Hepatic stellate cell (primary cell): Measurements from ENCODE around the gene SRI.
A peak's percentile ranks its signal among the peaks of the same experiment; 100 is the strongest.
"Not testable (repeated sequence)": the region's sequence is repeated elsewhere in the genome, so short reads cannot be mapped to it uniquely, and the experiment has no call there.

Experiments used
- DNase-seq: peaks from one replicate; pipeline ENCODE4 v3.0.0; 2011; ENCODE audit warnings: low spot score

The SRI gene, protein sequence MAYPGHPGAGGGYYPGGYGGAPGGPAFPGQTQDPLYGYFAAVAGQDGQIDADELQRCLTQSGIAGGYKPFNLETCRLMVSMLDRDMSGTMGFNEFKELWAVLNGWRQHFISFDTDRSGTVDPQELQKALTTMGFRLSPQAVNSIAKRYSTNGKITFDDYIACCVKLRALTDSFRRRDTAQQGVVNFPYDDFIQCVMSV

DNA sequence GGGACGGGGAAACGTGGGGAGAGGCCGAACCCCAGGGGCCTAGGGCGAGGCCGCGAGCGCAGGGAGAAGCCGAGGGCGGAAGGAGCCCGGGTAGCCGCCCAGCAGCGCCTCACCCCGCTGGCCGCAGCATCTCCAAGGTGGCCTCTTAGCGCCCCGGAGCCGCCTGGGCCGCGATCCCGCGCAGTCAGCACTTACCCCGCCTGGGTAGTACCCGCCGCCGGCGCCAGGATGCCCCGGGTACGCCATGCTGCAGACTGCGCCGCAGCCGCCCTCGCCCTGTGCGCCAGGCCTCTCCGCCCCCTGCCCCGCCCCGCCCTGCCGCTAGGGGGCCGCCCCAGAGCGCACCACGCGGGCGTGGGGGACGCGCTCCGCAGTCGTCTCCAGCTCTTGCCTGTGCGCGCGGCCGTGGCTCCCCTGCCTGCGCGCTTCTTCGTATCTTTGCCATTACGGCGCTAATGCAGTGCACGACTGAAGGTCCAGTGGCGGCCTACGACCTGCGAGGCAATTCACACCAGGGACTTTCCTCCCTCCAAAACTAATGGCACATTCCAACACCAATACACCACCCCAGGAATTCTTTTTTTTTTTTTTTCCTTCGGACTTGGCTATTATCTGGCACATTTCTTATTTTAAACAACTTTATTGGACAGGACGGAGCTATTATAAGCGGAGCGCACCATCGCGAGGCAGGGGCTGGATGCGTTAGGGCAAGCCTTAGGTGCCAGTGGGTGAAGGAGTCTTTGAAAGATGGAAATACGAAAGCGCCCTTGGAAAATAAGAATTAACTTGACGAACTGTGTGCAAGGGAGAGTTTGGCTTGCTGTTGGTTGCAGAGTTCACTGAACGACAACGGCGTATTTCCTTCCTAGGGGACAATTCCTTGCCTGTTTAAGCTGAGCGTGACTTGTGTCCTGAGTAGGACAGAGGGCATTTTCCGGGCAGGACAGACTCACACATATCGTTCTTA, at the start of gene SRI:
Gene SRI (minus strand): TSS at position 258 of the 967 bp plus-strand sequence. CDS start 12 bp downstream, at position 246.
- DNase-seq = peak; percentile 84

DNA sequence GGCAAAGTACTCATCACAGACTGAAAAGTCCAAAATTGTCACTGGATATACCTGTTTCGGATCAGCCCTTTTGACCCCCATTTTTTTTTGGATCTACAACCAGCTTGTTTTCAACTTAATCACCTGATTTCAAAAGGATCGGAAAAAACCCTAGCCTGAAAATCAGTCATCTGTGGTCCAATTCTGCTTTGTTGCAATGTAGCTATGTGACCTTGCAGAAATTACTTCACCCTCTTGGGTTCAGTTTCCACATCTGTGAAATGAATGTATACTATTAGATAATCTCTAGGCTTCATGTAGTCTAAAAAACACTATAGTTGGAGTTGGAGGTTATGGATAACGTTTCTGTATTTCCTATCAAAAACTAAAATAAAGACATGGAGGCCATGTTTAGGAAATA, 49.7 kb upstream of the SRI start:
- no peak for DNase-seq

DNA sequence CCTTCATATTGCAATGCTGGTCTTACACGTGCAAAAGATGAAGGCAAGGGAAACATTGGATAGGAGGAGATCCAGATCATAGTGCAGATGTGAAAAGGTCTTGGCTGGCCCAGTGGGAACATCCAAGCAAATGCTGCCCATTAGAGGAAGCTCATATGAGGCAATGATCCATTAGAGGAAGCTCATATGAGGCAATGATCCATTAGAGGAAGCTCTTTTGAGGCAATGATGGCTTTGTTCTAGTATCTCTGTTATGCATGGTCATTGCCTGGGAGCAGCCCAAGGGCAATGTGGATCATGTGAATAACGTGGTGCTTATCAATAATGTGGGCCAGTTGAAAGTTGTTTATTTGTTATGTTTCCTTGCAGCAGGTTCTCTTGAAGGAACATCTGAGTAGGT, 49.0 kb upstream of the SRI start:
- DNase-seq = no peak

DNA sequence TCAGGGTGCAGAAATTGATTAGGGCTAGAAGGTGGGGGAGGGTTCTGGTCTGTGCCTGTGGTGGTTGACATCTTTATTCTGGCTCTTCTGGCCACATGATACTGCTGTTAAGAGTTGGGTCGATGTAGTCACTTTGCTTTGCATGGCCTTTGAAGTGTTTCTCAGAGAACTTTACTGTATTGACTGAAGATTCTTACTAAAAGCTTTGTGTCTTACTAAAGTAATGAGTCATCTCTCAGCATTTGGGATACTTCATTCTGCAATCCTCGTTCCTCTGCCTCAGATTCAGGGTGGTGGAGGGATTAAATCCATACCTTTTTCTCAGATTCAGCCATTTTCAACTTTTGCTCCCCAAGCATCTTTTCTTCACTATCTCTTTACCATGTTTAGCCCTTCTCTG, 48.2 kb upstream of the SRI start:
- DNase-seq = no peak

DNA sequence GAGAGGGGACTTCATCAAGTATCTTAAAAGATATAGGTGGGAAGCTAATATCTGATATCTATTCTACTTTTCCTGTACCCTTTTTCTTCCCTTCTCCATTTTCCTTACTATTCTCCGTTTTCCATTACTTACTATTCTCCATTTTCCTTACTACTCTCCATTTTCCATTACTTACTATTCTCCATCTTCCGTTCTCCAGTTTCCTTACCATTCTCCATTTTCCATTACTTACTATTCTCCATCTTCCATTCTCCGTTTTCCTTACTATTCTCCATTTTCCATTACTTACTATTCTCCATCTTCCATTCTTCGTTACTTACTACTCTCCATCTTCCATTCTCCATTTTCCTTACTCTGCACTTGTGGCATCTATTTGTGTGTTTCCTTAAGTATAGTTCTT, 47.6 kb upstream of the SRI start:
- no peak for DNase-seq

GRCh38 chr7:88264987-88265386, 45.1 kb upstream of the SRI start:
- DNase-seq = not testable (repeated sequence)

- no peak for DNase-seq
These were observed 42.7 kb upstream of the SRI start for GRCh38 chr7:88262562-88262961.

DNA sequence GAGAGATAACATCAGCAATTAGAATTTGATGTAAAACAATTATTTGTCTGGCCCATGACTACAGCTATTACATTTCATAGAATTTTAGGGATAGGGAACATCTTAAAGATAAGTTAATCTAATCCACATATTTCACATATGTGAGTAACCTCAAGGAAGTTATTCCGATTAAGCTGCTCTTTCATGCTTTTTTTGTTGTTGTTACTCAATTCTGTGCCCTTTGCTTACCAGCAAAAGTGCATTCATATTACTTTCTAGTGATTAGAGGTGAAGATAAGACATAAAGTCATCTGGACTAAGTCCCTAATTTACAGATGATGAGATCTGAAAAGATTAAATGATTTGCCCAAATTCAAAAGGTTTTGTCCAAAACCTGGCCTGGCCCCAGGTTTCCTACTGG, 40.9 kb upstream of the SRI start:
- no peak for DNase-seq

DNA sequence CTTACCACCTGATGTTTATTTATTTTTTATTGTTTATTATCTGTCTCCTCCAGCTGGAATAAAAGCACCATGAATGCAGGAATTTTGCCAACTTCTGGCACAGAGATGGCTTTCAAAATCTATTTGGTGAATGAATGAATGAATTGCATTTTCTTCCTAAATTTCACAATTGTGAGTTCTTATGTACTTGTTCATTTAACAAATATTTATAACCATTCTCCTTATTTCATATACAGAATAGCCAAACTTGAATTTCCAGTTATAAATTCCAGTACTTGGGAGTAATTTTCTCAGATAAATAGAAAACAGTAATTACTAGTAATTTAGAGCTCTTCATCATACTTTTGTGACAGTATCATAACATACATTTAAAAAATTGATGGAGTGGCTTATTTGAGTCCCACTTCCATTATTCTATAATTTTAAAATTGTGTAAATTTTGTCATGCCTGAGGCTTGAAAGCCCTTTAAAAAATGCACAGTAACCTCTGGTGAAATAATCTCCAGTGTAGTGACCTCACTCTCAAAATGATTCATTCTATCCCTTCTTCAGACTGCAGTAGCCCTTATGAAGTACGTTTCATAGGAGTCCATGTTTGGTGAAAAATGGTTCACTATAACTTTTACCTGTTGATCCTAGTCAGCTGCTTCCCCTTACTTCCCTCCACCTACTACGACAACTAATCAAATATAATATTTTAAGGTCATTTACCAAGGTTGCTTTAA, 40.0 kb upstream of the SRI start:
- no peak for DNase-seq

GRCh38 chr7:88258296-88258695, 38.5 kb upstream of the SRI start:
- not testable (repeated sequence) for DNase-seq

DNA sequence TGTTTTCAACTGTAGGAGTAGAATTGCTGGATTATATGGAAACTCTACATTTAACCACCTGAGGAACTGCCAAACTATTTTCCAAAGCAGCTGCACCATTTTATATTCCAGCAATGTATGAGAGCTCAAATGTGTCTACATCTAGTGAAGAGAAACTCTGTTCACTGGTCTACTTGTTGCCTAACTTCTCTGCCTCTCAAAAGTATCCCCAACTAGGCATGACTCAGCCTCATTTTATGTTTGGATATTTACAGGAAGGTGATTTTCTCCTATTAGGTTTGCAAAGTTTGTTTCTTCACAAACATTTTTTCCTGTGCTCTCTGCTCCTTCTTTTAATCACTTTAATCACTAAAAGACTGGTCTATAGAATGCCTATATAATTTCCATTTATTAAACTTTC, 37.1 kb upstream of the SRI start:
- DNase-seq = no peak

DNA sequence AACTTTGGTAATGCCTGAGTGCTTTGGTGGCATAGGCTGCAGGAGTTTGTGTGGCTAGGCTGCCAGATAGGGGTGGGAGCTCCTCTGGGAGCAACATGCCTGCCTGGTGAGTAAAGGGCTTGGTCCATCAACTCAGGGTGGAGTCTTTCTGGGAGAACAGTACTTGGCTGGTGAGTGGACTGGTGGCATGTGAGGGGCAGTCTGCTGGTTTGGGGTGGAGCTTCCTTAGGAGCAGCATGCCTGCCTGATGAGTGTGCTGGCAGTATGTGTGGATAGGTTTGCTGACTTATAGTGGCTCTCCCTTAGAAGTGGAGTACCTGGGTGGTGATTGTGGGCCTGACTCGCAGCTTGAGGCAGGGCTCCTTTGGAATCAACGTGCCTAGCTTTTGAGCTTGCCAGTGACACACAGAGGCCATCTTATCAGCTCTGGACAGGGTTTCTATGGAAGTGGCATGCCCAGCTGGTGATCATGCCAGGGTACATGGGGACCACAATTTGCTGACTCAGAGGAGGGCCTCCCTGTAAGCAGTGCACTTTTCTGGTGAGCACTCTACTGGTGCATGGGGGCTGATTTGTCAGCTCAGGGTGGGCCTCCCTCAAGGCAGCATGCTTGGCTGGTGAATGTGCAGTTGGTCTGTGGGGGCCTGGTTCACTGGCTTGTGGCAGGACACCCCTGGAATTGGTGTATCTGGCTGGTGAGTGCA, 35.0 kb upstream of the SRI start:
- no peak for DNase-seq

- no peak for DNase-seq
These were observed 33.8 kb upstream of the SRI start for GRCh38 chr7:88253640-88254039.

- no peak for DNase-seq
These were observed 24.4 kb upstream of the SRI start for GRCh38 chr7:88244258-88244657.

DNA sequence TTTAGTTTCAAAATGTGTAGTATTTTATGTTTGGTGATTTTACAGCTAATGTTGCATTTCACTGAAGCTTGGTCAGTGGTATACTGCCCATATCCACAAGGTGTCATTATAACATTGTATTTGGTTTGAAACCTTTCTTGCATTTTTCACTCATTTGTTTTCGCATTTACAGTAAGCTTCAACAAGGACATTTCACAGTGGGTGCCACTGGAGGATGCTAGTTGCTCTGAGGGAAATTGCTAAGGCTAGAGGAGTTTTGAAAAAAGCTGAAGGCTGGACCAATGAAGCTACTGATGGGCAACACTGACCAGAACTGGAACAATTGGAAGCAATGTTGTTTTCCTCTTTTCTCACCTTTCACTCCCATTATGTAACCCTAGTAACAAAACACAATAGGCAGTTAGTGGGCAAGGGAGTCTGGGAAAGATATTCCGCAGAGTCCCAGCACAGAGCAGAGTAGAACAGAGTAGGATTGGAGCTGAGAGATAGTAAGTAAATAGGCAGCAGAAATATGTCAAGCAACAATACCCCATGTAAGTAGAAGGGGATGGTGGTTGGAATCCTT, 23.6 kb upstream of the SRI start:
- peak; percentile 16 for DNase-seq

DNA sequence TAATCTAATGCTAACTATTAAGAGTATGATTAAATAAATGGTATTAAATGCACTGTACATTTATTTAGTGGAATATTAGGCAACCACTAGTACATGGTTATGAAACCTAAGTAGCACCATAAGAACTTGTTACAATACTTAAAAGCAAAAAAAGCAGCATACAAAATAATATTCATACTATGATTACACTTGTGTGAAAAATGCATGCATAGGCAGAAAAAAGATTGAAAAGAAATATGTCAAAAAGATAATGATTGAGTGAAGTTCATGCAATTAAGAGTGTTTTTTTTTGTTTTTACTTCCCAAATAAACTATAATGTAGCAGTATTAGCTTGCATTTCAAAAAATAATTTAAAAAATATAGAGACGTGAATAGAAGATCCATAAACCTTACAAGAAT, 20.0 kb upstream of the SRI start:
- DNase-seq = no peak

GRCh38 chr7:88233828-88234227, 14.0 kb upstream of the SRI start:
- DNase-seq = no peak

DNA sequence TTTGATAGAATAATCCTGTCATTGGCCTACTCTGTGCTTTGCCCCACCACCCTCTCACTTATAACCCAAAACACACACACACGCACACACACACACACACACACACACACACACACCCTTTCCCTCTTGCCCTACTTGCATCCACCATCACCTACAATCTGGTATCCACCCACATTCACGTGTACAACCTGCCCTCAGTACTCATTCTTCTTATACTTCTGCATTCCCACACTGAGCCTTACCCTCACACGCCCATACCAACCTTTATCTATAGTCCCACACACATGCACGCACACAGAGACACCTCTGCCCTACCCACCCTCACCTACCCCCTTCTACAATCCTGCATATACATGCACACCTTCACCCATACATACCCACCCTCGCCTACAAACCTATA, 10.8 kb upstream of the SRI start:
- DNase-seq = no peak

GRCh38 chr7:88229302-88229995, 9.6 kb upstream of the SRI start:
- no peak for DNase-seq

- peak; percentile 6 for DNase-seq
These were observed 7.2 kb upstream of the SRI start for GRCh38 chr7:88226886-88227516.

- DNase-seq = no peak
These were observed 6.4 kb upstream of the SRI start for GRCh38 chr7:88226201-88226600.
